Epithelial cell of proximal tubule (primary cell): ENCODE data around the gene RPL35. TPM values are rescaled to one million over a fixed set of nuclear protein-coding genes. Genes with fewer than 3 reads are reported as not detected.

Experiments used
- DNase-seq: peaks from one replicate; pipeline ENCODE4 v3.0.0-alpha.2; 2011; ENCODE audit warnings: low read depth
- H3K4me3 ChIP-seq: 2 replicates; pipeline ENCODE4 v1.5.1; 2011; ENCODE audit warnings: low read depth, mild to moderate bottlenecking, low read length
- total RNA-seq: library from RNA; depleted of rRNA; stranded (reverse); fragments of >200 nt; gene quantifications from 2 replicates; pipeline ENCODE4 v1.2.3, GENCODE V29; 2015
- TF ChIP-seq, protein P1 (sequence below): conservative IDR thresholded peaks from 2 replicates; pipeline ENCODE4 v1.5.1; 2012; ENCODE audit warnings: low read depth, mild to moderate bottlenecking, low read length

The RPL35 gene
- total RNA-seq = 2,998 and 3,916 TPM in 2 replicates

DNA sequence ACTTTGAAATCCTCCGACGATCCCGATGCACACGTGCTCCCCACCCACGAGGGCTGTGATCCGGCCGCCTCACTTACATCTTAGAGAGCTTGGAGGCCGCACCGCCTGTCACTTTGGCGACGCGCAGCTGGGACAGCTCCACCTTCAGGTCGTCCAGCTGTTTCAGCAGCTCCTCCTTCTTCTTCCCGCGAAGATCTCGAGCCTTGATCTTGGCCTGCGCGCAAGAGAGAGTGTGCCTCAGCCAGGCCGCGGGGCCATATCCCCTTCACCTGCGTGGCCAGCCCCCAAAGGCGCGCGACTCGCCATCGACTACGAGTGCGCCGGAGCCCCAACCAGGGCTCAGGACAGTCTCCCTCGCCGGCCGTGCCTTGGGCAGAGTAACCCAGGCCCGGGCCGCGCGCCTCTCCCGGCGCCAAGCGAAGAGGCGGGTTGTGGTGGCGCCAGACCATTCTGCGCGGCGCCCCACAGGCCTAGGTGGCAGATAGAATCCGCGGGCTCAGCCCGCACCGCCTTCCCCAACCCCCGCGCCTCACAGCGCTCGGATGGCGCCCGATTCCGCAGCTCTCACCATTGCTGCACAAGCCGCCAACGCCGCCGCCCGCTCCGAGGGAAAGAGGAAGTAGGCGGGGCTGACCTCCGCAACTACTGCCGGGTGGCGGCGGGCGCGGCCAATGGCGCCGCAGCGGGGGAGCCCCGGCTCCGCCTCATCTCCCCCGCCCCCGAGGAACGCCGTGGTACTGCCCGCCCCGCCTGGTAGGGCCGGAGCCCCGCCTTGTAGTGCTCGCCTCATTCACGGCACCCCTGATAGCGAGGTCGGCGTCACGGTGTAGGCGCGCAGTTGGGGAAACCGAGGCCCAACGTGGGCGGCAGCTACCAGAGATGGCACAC is at the start of gene RPL35, which contains the start of gene ARPC5L:
TSS of gene RPL35 (minus strand) at position 616 of the 888 bp plus-strand sequence. CDS start at position 571, 45 bp downstream.
TSS of gene ARPC5L (plus strand) at position 789 of the 888 bp plus-strand sequence. CDS start 7,161 bp downstream, outside the sequence.
- DNase-seq = no peak
- H3K4me3 ChIP-seq = peak within 1 kb of the TSS; percentile 90
- TF ChIP-seq, protein P1, sequence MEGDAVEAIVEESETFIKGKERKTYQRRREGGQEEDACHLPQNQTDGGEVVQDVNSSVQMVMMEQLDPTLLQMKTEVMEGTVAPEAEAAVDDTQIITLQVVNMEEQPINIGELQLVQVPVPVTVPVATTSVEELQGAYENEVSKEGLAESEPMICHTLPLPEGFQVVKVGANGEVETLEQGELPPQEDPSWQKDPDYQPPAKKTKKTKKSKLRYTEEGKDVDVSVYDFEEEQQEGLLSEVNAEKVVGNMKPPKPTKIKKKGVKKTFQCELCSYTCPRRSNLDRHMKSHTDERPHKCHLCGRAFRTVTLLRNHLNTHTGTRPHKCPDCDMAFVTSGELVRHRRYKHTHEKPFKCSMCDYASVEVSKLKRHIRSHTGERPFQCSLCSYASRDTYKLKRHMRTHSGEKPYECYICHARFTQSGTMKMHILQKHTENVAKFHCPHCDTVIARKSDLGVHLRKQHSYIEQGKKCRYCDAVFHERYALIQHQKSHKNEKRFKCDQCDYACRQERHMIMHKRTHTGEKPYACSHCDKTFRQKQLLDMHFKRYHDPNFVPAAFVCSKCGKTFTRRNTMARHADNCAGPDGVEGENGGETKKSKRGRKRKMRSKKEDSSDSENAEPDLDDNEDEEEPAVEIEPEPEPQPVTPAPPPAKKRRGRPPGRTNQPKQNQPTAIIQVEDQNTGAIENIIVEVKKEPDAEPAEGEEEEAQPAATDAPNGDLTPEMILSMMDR = peak; percentile 43

DNA sequence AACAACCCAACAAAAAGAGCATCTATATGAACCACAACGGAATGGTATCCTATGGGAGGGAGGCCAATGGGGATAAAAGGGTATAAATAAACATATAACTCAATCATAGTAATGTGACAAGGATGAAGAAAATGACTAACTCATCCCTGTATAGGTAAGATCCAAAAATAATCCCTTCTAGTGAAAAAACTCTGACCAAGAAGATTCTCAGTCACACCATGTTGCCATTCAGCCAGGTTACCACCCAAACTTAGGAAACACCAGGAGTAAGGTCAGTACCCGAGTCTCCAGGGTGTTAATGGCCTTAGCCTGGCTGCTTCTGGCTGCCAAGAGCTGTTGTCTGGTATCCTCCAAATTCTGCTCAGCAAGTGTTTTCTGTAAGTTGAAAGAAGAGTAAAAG is 46.3 kb upstream of the RPL35 start:
- TF ChIP-seq, protein P1 = no peak
- no peak overlapping the region for H3K4me3 ChIP-seq
- DNase-seq = no peak

DNA sequence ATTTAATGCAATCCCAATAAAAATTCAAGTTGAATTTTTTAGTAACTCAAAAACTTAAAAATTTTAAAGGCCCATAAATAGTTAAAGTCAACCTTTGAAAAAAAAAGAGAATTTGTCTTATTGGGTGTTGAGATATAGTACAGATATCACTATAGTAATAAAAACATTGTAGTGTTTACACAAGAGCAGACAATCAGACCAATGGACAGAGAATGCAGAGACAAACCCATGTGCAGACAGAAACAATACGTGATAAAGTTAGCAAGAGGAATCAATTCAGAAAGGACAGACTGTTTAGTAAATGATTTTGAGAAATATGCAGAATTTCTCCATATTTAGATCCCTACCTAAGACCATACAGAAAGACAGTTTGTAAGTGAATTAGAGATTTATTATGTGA is 45.2 kb upstream of the RPL35 start:
- DNase-seq = no peak
- H3K4me3 ChIP-seq = no peak overlapping the region
- TF ChIP-seq, protein P1 = no peak

DNA sequence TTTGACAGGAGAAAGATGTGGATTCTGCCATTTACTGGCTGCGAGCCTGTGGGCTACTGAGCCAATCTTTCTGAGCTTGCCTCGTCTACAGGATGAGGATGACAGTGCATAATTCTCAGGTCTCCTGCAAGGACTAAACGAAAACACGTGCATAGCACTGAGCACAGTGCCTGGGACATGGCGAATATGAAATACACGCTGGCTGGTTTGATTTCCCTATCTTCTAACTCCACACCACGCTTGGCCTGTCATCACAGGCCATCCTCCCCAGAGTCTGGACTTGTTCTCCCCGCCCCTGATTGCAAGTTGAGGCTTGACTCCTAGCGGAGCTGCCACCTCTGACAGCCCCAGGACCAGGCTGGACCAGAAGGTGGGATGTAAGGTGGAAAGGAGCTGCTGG is 38.1 kb upstream of the RPL35 start:
- TF ChIP-seq, protein P1 = no peak
- DNase-seq = no peak

DNA sequence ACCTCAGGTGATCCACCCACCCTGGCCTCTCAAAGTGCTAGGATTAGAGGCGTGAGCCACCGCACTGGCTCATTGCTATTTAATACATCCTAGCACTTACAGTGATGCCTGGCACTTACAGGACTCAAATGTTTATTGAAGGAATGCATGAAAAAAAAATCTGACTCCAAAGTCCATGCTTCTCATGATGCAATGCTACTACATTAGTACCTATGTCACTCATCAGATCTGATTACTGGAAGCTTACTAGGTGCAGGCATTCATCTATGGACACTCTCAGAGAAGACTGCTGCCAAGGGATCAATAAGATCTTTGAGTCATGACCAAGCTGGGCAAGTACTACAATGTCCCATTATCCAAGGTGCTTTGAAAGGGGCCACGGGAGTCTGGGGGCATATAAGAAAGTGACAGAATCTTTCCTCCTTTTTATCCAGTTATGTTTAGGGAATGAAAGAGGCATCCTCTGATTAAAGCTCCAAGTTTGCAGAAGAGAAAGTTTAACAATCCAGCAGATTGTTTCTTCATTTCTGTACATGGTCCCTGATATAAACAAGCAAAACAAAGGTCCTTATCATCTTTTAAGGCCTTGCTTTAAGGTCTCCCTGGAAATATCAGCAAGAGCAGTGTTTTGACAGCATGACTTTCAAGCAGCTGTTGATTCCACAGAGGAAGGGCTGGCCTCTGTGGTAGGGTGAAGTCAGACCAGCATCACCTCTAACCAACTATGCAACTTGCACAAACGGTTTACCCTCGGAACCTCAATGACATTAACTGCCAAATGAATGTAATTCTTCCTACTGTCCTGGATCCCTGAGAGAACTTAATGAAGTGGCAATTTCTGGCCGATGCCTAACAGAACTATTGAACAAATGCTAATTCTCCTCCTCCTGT is 36.1 kb upstream of the RPL35 start:
- no peak overlapping the region for H3K4me3 ChIP-seq
- TF ChIP-seq, protein P1 = no peak
- DNase-seq = no peak

More for the DNA sequence above, 38.1 kb upstream of the RPL35 start:
- H3K4me3 ChIP-seq = no peak overlapping the region

DNA sequence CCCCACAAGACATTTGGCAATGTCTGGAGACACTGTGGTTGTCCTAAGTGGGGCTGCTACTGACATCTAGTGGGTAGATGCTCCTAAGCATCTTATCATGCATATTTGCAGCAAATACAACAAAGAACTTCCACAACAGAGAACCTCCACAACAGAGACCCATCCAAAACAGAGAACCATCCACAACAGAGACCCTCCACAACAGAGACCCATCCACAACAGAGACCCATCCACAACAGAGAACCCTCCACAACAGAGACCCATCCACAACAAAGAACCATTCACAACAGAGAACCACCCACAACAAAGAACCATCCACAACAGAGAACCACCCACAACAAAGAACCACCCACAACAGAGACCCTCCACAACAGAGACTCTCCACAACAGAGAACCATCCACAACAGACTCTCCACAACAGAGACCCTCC is 33.0 kb upstream of the RPL35 start:
- no peak overlapping the region for H3K4me3 ChIP-seq
- DNase-seq = no peak

More for the DNA sequence above, 33.0 kb upstream of the RPL35 start:
- TF ChIP-seq, protein P1 = peak; percentile 66
